D341Med (cell line): ENCODE data around the gene PANK1.

Experiments used
- DNase-seq: peaks from one replicate; pipeline ENCODE4 v3.0.0; 2012; ENCODE audit warnings: low spot score

The PANK1 gene

GRCh38 chr10:89615824-89616223 is 29.2 kb downstream of the PANK1 start:
- DNase-seq, result no peak

GRCh38 chr10:89615112-89615511 is 29.9 kb downstream of the PANK1 start:
- DNase-seq, result no peak

- DNase-seq, result no peak
Measured at GRCh38 chr10:89613582-89613981, 31.5 kb downstream of the PANK1 start.

- no peak for DNase-seq
Measured at GRCh38 chr10:89611282-89611681, 33.8 kb downstream of the PANK1 start.

GRCh38 chr10:89609833-89610346 is 35.2 kb downstream of the PANK1 start:
- no peak for DNase-seq

GRCh38 chr10:89604200-89604599 is 40.8 kb downstream of the PANK1 start:
- DNase-seq, result no peak

- no peak for DNase-seq
Measured at GRCh38 chr10:89602919-89603318, 42.1 kb downstream of the PANK1 start.

GRCh38 chr10:89601728-89602361 is 43.2 kb downstream of the PANK1 start:
- DNase-seq, result no peak

- no peak for DNase-seq
Measured at GRCh38 chr10:89600041-89600440, 45.0 kb downstream of the PANK1 start.

GRCh38 chr10:89593043-89593442 is 52.0 kb downstream of the PANK1 start:
- DNase-seq, result no peak

- DNase-seq, result no peak
Measured at GRCh38 chr10:89592539-89592938, 52.5 kb downstream of the PANK1 start.

- DNase-seq, result no peak
Measured at GRCh38 chr10:89591796-89592271, 53.2 kb downstream of the PANK1 start.

- no peak for DNase-seq
Measured at GRCh38 chr10:89591111-89591795, 53.8 kb downstream of the PANK1 start.

- no peak for DNase-seq
Measured at GRCh38 chr10:89590326-89590725, 54.7 kb downstream of the PANK1 start.

- no peak for DNase-seq
Measured at GRCh38 chr10:89589101-89589720, 55.8 kb downstream of the PANK1 start.

- no peak for DNase-seq
Measured at GRCh38 chr10:89588671-89589070, 56.4 kb downstream of the PANK1 start.

- no peak for DNase-seq
Measured at GRCh38 chr10:89582022-89582421, 63.0 kb downstream of the PANK1 start.

- DNase-seq, result no peak
Measured at GRCh38 chr10:89580243-89580642, 64.8 kb downstream of the PANK1 start.

- no peak for DNase-seq
Measured at GRCh38 chr10:89576696-89577095, 68.3 kb downstream of the PANK1 start.

GRCh38 chr10:89576022-89576421 is 69.0 kb downstream of the PANK1 start:
- no peak for DNase-seq

GRCh38 chr10:89575031-89575430 is 70.0 kb downstream of the PANK1 start:
- DNase-seq, result no peak

GRCh38 chr10:89574368-89574767 is 70.7 kb downstream of the PANK1 start:
- no peak for DNase-seq

GRCh38 chr10:89567576-89568245 is 77.3 kb downstream of the PANK1 start:
- DNase-seq, result no peak
